Measurements from ENCODE around the gene STK33.

STK33 gene

GRCh38 chr11:8593935-8594909 is at the start of gene STK33:
TSS of gene STK33 (minus strand) at chr11:8594228. CDS start at chr11:8474905, 119,323 bp downstream.
- DNase-seq (ENCODE audit: low read depth): no peak

- DNase-seq (ENCODE audit: low read depth): no peak
These were observed 48.3 kb upstream of the STK33 start for GRCh38 chr11:8642196-8642841.

GRCh38 chr11:8641332-8641731 is 47.3 kb upstream of the STK33 start:
- no peak for DNase-seq (ENCODE audit: low read depth)

GRCh38 chr11:8640267-8640906 is 46.4 kb upstream of the STK33 start:
- no peak for DNase-seq (ENCODE audit: low read depth)

- no peak for DNase-seq (ENCODE audit: low read depth)
These were observed 45.6 kb upstream of the STK33 start for GRCh38 chr11:8639655-8640054.

GRCh38 chr11:8638300-8638699 is 44.3 kb upstream of the STK33 start:
- no peak for DNase-seq (ENCODE audit: low read depth)

- no peak for DNase-seq (ENCODE audit: low read depth)
These were observed 42.1 kb upstream of the STK33 start for GRCh38 chr11:8636127-8636526.

- DNase-seq (ENCODE audit: low read depth): no peak
These were observed 40.5 kb upstream of the STK33 start for GRCh38 chr11:8634498-8634897.

- DNase-seq (ENCODE audit: low read depth): no peak
These were observed 37.5 kb upstream of the STK33 start for GRCh38 chr11:8631395-8632118.

- no peak for DNase-seq (ENCODE audit: low read depth)
These were observed 30.7 kb upstream of the STK33 start for GRCh38 chr11:8624698-8625097.

- no peak for DNase-seq (ENCODE audit: low read depth)
These were observed 27.1 kb upstream of the STK33 start for GRCh38 chr11:8621147-8621546.

- no peak for DNase-seq (ENCODE audit: low read depth)
These were observed 23.0 kb upstream of the STK33 start for GRCh38 chr11:8617063-8617462.

- DNase-seq (ENCODE audit: low read depth): no peak
These were observed 21.4 kb upstream of the STK33 start for GRCh38 chr11:8615291-8616032.

GRCh38 chr11:8614497-8614896 is 20.5 kb upstream of the STK33 start:
- no peak for DNase-seq (ENCODE audit: low read depth)

- DNase-seq (ENCODE audit: low read depth): no peak
These were observed 19.0 kb upstream of the STK33 start for GRCh38 chr11:8613036-8613435.

GRCh38 chr11:8612522-8612921 is 18.5 kb upstream of the STK33 start:
- no peak for DNase-seq (ENCODE audit: low read depth)

GRCh38 chr11:8610532-8611116 is 16.6 kb upstream of the STK33 start:
- peak; percentile 2 for DNase-seq (ENCODE audit: low read depth)

GRCh38 chr11:8608652-8609051 is 14.6 kb upstream of the STK33 start:
- DNase-seq (ENCODE audit: low read depth): no peak

- no peak for DNase-seq (ENCODE audit: low read depth)
These were observed 12.0 kb upstream of the STK33 start for GRCh38 chr11:8605971-8606563.

GRCh38 chr11:8604078-8604723 is 10.2 kb upstream of the STK33 start:
- DNase-seq (ENCODE audit: low read depth): no peak
